COLO829 (cell line): ENCODE results near the gene RNF112.

Source experiments
- DNase-seq: peaks from one replicate; pipeline ENCODE4 v3.0.0; 2012; ENCODE audit warnings: low spot score

Gene RNF112

GRCh38 chr17:19374136-19374535, 36.9 kb upstream of the RNF112 start:
- DNase-seq: no peak

- DNase-seq: no peak
Measured at GRCh38 chr17:19375732-19376131, 35.3 kb upstream of the RNF112 start.

- no peak for DNase-seq
Measured at GRCh38 chr17:19376811-19377210, 34.2 kb upstream of the RNF112 start.

- DNase-seq: peak; percentile 99
Measured at GRCh38 chr17:19377602-19378415, 33.2 kb upstream of the RNF112 start.

GRCh38 chr17:19378416-19379360, 32.3 kb upstream of the RNF112 start, which contains the start of gene MAPK7:
Gene MAPK7 (plus strand): TSS chr17:19378498. CDS start chr17:19378901, 403 bp downstream.
- DNase-seq: no peak

- no peak for DNase-seq
Measured at GRCh38 chr17:19379361-19380065, 31.5 kb upstream of the RNF112 start.

- DNase-seq: no peak
Measured at GRCh38 chr17:19380481-19381301, 30.3 kb upstream of the RNF112 start.

GRCh38 chr17:19381361-19381740, 29.7 kb upstream of the RNF112 start:
- DNase-seq: no peak

GRCh38 chr17:19381741-19382444, 29.1 kb upstream of the RNF112 start:
- DNase-seq: no peak

GRCh38 chr17:19382531-19383444, 28.2 kb upstream of the RNF112 start:
- DNase-seq: no peak

GRCh38 chr17:19383681-19384470, 27.2 kb upstream of the RNF112 start:
- DNase-seq: no peak

GRCh38 chr17:19384723-19385391, 26.2 kb upstream of the RNF112 start:
- no peak for DNase-seq

GRCh38 chr17:19385521-19385983, 25.5 kb upstream of the RNF112 start:
- DNase-seq: no peak

GRCh38 chr17:19386051-19386929, 24.7 kb upstream of the RNF112 start:
- no peak for DNase-seq

GRCh38 chr17:19386974-19387920, 23.8 kb upstream of the RNF112 start, which contains the start of gene MFAP4:
Gene MFAP4 (minus strand): TSS chr17:19387190. CDS start chr17:19387155, 35 bp downstream.
- DNase-seq: no peak
